HepG2 (cell line): ENCODE results near the gene DZANK1. TPM values are rescaled to one million over a fixed set of nuclear protein-coding genes. Genes with fewer than 3 reads are reported as not detected.

ENCODE experiments used
- CC2D1A ChIP-seq: sonication (generic); formaldehyde crosslinking; IDR thresholded peaks from 2 replicates; pipeline ENCODE4 v1.8.1; 2023; ENCODE audit warnings: mild to moderate bottlenecking, missing genetic modification reagents
- CENPT ChIP-seq: sonication (generic); formaldehyde crosslinking; IDR thresholded peaks from 2 replicates; pipeline ENCODE4 v1.8.0; 2022; ENCODE audit warnings: low read depth, mild to moderate bottlenecking, moderate library complexity, missing genetic modification reagents
- DNMT3B ChIP-seq: conservative IDR thresholded peaks from 2 replicates; pipeline ENCODE4 v1.6.1; 2016; ENCODE audit warnings: missing biosample characterization, control low read depth
- EED ChIP-seq: sonication (generic); formaldehyde crosslinking; IDR thresholded peaks from 2 replicates; pipeline ENCODE4 v1.5.0; 2020; ENCODE audit warnings: mild to moderate bottlenecking, missing genetic modification reagents
- FOSL1 ChIP-seq: sonication (generic); formaldehyde crosslinking; IDR thresholded peaks from 2 replicates; pipeline ENCODE4 v1.9.0; 2021; ENCODE audit warnings: missing genetic modification reagents, borderline replicate concordance
- HMG20A ChIP-seq: IDR thresholded peaks from 2 replicates; pipeline ENCODE4 v1.6.1; 2016; ENCODE audit warnings: borderline replicate concordance
- HNRNPUL1 ChIP-seq: fragments of 200-400 bp; formaldehyde crosslinking; IDR thresholded peaks from 2 replicates; pipeline ENCODE4 v1.6.1; 2017; ENCODE audit warnings: low read depth, mild to moderate bottlenecking, low read length, moderate library complexity
- KDM5A ChIP-seq: fragments of 200-600 bp; sonication (generic); IDR thresholded peaks from 2 replicates; pipeline ENCODE4 v1.7.0; 2018; ENCODE audit warnings: antibody characterized with exemption, mild to moderate bottlenecking, low read length, borderline replicate concordance
- NR2F2 ChIP-seq: IDR thresholded peaks from 2 replicates; pipeline ENCODE4 v1.6.1; 2012; ENCODE audit warnings: low read depth, inconsistent platforms, borderline replicate concordance
- NR2F6 ChIP-seq, 2 experiments: IDR thresholded peaks; 2 replicates each; pipeline ENCODE4 v1.6.1; 2016; ENCODE audit warnings: antibody characterized with exemption in 1 of 2, mild to moderate bottlenecking in 1 of 2
- POGZ ChIP-seq: sonication (generic); formaldehyde crosslinking; IDR thresholded peaks from 2 replicates; pipeline ENCODE4 v1.4.0; 2020; ENCODE audit warnings: mild to moderate bottlenecking, missing genetic modification reagents
- SRY ChIP-seq: sonication (generic); formaldehyde crosslinking; IDR thresholded peaks from 2 replicates; pipeline ENCODE4 v1.8.0; 2022; ENCODE audit warnings: mild to moderate bottlenecking, missing genetic modification reagents
- TBX3 ChIP-seq: fragments of 450-650 bp; IDR thresholded peaks from 2 replicates; pipeline ENCODE4 v1.6.1; 2017; ENCODE audit warnings: antibody characterized with exemption, mild to moderate bottlenecking, inconsistent platforms, borderline replicate concordance
- THRA ChIP-seq: sonication (generic); formaldehyde crosslinking; IDR thresholded peaks from 2 replicates; pipeline ENCODE4 v1.4.0; 2020; ENCODE audit warnings: missing genetic modification reagents, borderline replicate concordance
- TRIM24 ChIP-seq: sonication (generic); formaldehyde crosslinking; IDR thresholded peaks from 2 replicates; pipeline ENCODE4 v1.8.0; 2022; ENCODE audit warnings: mild to moderate bottlenecking, missing genetic modification reagents
- ZBTB39 ChIP-seq: sonication (generic); formaldehyde crosslinking; IDR thresholded peaks from 2 replicates; pipeline ENCODE4 v1.5.0; 2020; ENCODE audit warnings: missing genetic modification reagents
- ZNF597 ChIP-seq: sonication (generic); formaldehyde crosslinking; IDR thresholded peaks from 2 replicates; pipeline ENCODE4 v1.5.0; 2020; ENCODE audit warnings: missing genetic modification reagents
- ZZZ3 ChIP-seq: sonication (generic); formaldehyde crosslinking; IDR thresholded peaks from 2 replicates; pipeline ENCODE4 v1.4.0; 2020; ENCODE audit warnings: missing genetic modification reagents, mild to moderate bottlenecking, borderline replicate concordance
- polyA plus RNA-seq, 8 experiments: library from polyadenylated mRNA; depleted of rRNA in 3 of 8; stranded (reverse) in 7 of 8; unstranded in 1 of 8; fragments of >200 nt; fragmentation: Illumina TruSeq in 4 of 8; extraction: Trizol in 4 of 8; gene quantifications; 2 replicates each; pipeline versions ENCODE4 v1.2.1 to v1.2.3, GENCODE V29; 2011 to 2016; ENCODE audit warnings: low read depth in 4 of 8, missing spikeins in 1 of 8, mixed read lengths in 1 of 8; ENCODE audit not compliant: insufficient read depth in 1 of 8
- total RNA-seq, 5 experiments: library from RNA; depleted of rRNA; stranded (reverse); fragments of >200 nt; fragmentation: Illumina TruSeq; extraction: Trizol; gene quantifications; 2 replicates each; pipeline ENCODE4 v1.2.3, GENCODE V29; 2016; ENCODE audit warnings: low read depth in 1 of 5
- TF ChIP-seq, protein P1 (sequence below): sonication (generic); formaldehyde crosslinking; IDR thresholded peaks from 2 replicates; pipeline ENCODE4 v1.5.0; 2020; ENCODE audit warnings: mild to moderate bottlenecking, missing genetic modification reagents
- TF ChIP-seq, protein P2 (sequence below): sonication (generic); formaldehyde crosslinking; IDR thresholded peaks from 2 replicates; pipeline ENCODE4 v1.8.0; 2022; ENCODE audit warnings: low read depth, missing genetic modification reagents
- TF ChIP-seq, protein P3 (sequence below): sonication (generic); formaldehyde crosslinking; IDR thresholded peaks from 2 replicates; pipeline ENCODE4 v1.8.0; 2022; ENCODE audit warnings: mild to moderate bottlenecking, missing genetic modification reagents, borderline replicate concordance

Gene DZANK1
- total and polyA plus RNA-seq, 2 of the 13 experiments (the other 11 are each of a cell fraction or from before 2014, with no cell fraction given), result 1.6 to 3.2 TPM

GRCh38 chr20:18388860-18389259 lies 78.0 kb downstream of the DZANK1 start (continued):
- TF ChIP-seq, protein P1, sequence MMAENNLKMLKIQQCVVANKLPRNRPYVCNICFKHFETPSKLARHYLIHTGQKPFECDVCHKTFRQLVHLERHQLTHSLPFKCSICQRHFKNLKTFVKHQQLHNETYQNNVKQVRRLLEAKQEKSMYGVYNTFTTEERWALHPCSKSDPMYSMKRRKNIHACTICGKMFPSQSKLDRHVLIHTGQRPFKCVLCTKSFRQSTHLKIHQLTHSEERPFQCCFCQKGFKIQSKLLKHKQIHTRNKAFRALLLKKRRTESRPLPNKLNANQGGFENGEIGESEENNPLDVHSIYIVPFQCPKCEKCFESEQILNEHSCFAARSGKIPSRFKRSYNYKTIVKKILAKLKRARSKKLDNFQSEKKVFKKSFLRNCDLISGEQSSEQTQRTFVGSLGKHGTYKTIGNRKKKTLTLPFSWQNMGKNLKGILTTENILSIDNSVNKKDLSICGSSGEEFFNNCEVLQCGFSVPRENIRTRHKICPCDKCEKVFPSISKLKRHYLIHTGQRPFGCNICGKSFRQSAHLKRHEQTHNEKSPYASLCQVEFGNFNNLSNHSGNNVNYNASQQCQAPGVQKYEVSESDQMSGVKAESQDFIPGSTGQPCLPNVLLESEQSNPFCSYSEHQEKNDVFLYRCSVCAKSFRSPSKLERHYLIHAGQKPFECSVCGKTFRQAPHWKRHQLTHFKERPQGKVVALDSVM (CRISPR knock-in tag), result no peak
- 0 out of 2 replicates have a peak, but pooled peaks have one; percentile 23 for TF ChIP-seq POGZ (CRISPR knock-in tag)
- TF ChIP-seq FOSL1 (CRISPR knock-in tag), result peak; percentile 92
- 0 out of 2 replicates have a peak, but pooled peaks have one; percentile 77 for TF ChIP-seq ZBTB39 (CRISPR knock-in tag)
- TF ChIP-seq NR2F2, result peak; percentile 43; the same call in 1 of the 2 replicates
- peak; percentile 77 for TF ChIP-seq THRA (CRISPR knock-in tag)
- no peak for TF ChIP-seq TRIM24 (CRISPR knock-in tag)
- TF ChIP-seq HMG20A (CRISPR knock-in tag), result peak; percentile 79; the same call in 1 of the 2 replicates
- TF ChIP-seq ZZZ3 (CRISPR knock-in tag), result no peak
- TF ChIP-seq SRY, result no peak
- TF ChIP-seq, protein P2, sequence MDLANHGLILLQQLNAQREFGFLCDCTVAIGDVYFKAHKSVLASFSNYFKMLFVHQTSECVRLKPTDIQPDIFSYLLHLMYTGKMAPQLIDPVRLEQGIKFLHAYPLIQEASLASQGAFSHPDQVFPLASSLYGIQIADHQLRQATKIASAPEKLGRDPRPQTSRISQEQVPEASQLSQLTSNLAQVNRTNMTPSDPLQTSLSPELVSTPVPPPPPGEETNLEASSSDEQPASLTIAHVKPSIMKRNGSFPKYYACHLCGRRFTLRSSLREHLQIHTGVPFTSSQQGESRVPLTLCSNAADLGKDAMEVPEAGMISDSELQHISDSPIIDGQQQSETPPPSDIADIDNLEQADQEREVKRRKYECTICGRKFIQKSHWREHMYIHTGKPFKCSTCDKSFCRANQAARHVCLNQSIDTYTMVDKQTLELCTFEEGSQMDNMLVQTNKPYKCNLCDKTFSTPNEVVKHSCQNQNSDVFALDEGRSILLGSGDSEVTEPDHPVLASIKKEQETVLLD (CRISPR knock-in tag), result no peak
- no peak for TF ChIP-seq TBX3
- TF ChIP-seq DNMT3B, result 0 out of 2 replicates have a peak, but pooled peaks have one; percentile 24
- TF ChIP-seq, protein P3, sequence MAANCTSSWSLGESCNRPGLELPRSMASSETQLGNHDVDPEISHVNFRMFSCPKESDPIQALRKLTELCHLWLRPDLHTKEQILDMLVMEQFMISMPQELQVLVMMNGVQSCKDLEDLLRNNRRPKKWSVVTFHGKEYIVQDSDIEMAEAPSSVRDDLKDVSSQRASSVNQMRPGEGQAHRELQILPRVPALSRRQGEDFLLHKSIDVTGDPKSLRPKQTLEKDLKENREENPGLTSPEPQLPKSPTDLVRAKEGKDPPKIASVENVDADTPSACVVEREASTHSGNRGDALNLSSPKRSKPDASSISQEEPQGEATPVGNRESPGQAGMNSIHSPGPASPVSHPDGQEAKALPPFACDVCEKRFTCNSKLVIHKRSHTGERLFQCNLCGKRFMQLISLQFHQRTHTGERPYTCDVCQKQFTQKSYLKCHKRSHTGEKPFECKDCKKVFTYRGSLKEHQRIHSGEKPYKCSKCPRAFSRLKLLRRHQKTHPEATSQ (CRISPR knock-in tag), result no peak
- no peak for TF ChIP-seq HNRNPUL1
- TF ChIP-seq CENPT, result no peak
- TF ChIP-seq NR2F6 (IDR thresholded peaks at IDR 0.05), result peak; percentile 73; the same call in 1 of the 2 replicates
- TF ChIP-seq NR2F6 (CRISPR knock-in tag; IDR thresholded peaks at IDR 0.05), result peak; percentile 79
- TF ChIP-seq CC2D1A (CRISPR knock-in tag), result no peak
- TF ChIP-seq EED (CRISPR knock-in tag), result no peak
- no peak for TF ChIP-seq ZNF597
- TF ChIP-seq KDM5A, result no peak
